NT2/D1 (cell line): Measurements from ENCODE around the gene DNAJC1.
A peak's percentile ranks its signal among the peaks of the same experiment; 100 is the strongest.

Experiments used
- DNase-seq: peaks from one replicate; pipeline ENCODE4 v3.0.0-alpha.2; 2011; ENCODE audit warnings: low read depth, low spot score
- H3K27me3 ChIP-seq: 2 replicates; pipeline ENCODE4 v1.6.0; 2011; ENCODE audit warnings: mild to moderate bottlenecking; ENCODE audit not compliant: insufficient read length, insufficient read depth
- H3K36me3 ChIP-seq: 2 replicates; pipeline ENCODE4 v1.6.1; 2011; ENCODE audit warnings: mild to moderate bottlenecking, low read length, mixed read lengths; ENCODE audit not compliant: insufficient read depth, insufficient read length
- H3K4me1 ChIP-seq: 2 replicates; pipeline ENCODE4 v1.5.1; 2011; ENCODE audit not compliant: insufficient read depth, insufficient read length
- H3K4me3 ChIP-seq: 2 replicates; pipeline ENCODE4 v1.5.1; 2011; ENCODE audit warnings: low read depth; ENCODE audit not compliant: insufficient read length
- H3K9ac ChIP-seq: 2 replicates; pipeline ENCODE4 v1.6.0; 2011; ENCODE audit warnings: low read depth; ENCODE audit not compliant: insufficient read length
- H3K9me3 ChIP-seq: 2 replicates; pipeline ENCODE4 v1.5.1; 2011; ENCODE audit warnings: mild to moderate bottlenecking, low read length; ENCODE audit not compliant: insufficient read depth
- SUZ12 ChIP-seq: IDR thresholded peaks from 2 replicates; pipeline ENCODE4 v1.6.1; 2011; ENCODE audit not compliant: insufficient read length, insufficient read depth; ENCODE audit errors: extremely low read depth
- YY1 ChIP-seq: IDR thresholded peaks from 2 replicates; pipeline ENCODE4 v1.6.1; 2011; ENCODE audit not compliant: insufficient read length, insufficient read depth
- ZNF274 ChIP-seq: IDR thresholded peaks from 2 replicates; pipeline ENCODE4 v1.6.1; 2011; ENCODE audit warnings: mild to moderate bottlenecking, low read depth, low read length

Gene DNAJC1

GRCh38 chr10:21732067-21732772, 271.3 kb downstream of the DNAJC1 start:
- Histone ChIP-seq H3K36me3 (peaks cover 40% of the 10 kb centered on the region), H3K9me3 (no peaks in the 10 kb centered on the region), H3K27me3 (no peaks in the 10 kb centered on the region), H3K4me1 (no peaks in the 10 kb centered on the region), H3K4me3 (no peak overlapping the region), H3K9ac (no peak overlapping the region)
- TF ChIP-seq YY1 (no peak), SUZ12 (no peak), ZNF274 (no peak)
- DNase-seq: peak; percentile 70

DNA sequence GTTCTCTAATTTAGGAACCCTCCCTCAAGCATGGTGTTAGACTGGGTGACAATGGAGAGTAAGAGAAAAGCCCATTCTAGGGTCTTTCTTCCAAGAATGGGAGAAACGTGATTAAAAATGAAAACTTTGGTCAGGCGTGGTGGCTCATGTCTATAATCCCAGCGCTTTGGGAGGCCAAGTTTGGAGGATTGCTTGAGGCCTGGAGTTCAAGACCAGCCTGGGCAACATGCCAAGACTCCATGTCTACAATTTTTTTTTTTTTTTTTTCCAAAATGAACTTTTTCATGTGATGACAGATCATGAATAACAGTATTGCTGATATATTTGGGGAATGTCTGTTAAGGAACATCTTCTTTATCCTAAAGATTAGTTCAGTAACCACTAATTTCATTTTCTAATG, 274.9 kb downstream of the DNAJC1 start:
- TF ChIP-seq ZNF274: no peak

DNA sequence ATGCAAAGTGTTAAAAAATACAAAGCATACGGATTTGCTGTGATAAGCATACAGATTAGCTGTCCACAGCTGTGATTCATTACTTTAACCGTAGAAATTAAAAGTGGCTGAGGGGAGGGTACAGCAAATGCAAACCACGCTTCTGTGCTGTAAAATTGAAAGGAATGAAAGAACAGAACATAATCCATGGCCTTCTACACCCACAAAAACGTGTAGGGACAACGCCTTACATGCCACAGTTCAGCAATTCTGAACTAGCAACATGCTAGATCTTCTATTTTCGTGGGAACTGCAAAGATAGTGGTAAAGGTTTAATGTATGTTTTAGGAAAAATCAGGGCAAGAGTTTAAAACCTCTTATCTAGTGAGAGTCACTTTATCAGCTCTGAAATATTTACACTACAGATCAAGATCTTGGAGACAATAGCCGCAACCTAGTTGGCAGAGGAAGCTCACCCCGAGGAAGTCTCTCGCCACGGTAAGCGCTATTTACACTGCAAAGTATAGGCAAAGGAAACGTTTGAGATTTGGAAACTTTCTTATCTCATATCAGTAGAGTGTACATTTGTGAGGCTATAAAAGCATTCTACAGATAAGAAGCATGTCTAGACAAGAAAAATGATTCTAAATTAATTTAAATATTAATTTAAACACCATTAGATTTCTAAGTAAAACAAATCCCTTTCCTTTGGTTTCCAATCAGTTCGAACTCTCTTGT, 275.9 kb downstream of the DNAJC1 start:
- no peaks in the 10 kb centered on the region for H3K9me3 ChIP-seq
- DNase-seq: no peak
- H3K36me3 ChIP-seq: peaks cover 24% of the 10 kb centered on the region
- no peak overlapping the region for H3K4me3 ChIP-seq
- no peaks in the 10 kb centered on the region for H3K4me1 ChIP-seq
- TF ChIP-seq SUZ12: no peak
- no peak for TF ChIP-seq ZNF274
- TF ChIP-seq YY1: no peak
- H3K27me3 ChIP-seq: no peaks in the 10 kb centered on the region
- H3K9ac ChIP-seq: no peak overlapping the region

More for the DNA sequence above, 274.9 kb downstream of the DNAJC1 start:
- DNase-seq: no peak
- Histone ChIP-seq H3K9me3 (no peaks in the 10 kb centered on the region), H3K4me1 (no peaks in the 10 kb centered on the region), H3K27me3 (no peaks in the 10 kb centered on the region), H3K36me3 (peaks cover 26% of the 10 kb centered on the region), H3K4me3 (no peak overlapping the region), H3K9ac (no peak overlapping the region)

DNA sequence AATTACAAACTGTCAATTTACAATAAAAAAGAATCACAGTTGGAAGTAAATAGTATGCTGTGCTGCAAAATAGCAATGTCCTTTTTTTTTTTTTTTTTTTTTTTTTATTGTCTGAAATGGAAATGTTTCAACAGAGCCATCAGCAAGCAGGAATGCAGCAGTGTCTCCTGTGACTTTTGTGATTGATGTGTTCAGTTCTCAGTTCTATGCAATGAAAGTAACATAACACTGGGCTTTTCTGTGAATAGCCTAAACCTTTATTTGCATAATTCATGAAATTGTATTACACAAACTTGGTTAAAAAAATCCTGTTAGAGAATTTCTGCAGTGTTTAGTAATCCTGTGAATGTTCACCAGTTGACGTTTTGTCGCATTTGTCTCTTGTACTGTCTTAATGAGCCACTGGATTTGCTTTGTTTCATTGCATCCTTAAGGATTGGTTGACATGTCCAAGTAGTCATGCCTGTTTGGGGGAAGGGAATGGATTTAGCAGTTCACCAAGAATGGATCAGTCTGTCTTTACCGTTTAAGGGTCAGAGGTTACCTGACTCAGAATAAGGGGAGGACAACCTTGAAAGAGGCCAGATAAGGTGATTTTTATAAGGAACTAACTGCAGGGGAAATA, 276.8 kb downstream of the DNAJC1 start:
- H3K4me1 ChIP-seq: no peaks in the 10 kb centered on the region
- no peak overlapping the region for H3K9ac ChIP-seq
- no peak for TF ChIP-seq YY1
- no peaks in the 10 kb centered on the region for H3K27me3 ChIP-seq
- DNase-seq: no peak
- peaks cover 24% of the 10 kb centered on the region for H3K36me3 ChIP-seq
- no peak overlapping the region for H3K4me3 ChIP-seq
- H3K9me3 ChIP-seq: no peaks in the 10 kb centered on the region

- Histone ChIP-seq H3K27me3 (no peaks in the 10 kb centered on the region), H3K4me3 (no peak overlapping the region), H3K9me3 (no peaks in the 10 kb centered on the region), H3K9ac (no peak overlapping the region), H3K36me3 (peaks cover 28% of the 10 kb centered on the region), H3K4me1 (no peaks in the 10 kb centered on the region)
- TF ChIP-seq ZNF274: no peak
- TF ChIP-seq YY1: no peak
- no peak for TF ChIP-seq SUZ12
- peak; percentile 59 for DNase-seq
These were observed 278.7 kb downstream of the DNAJC1 start for GRCh38 chr10:21724687-21725367.

DNA sequence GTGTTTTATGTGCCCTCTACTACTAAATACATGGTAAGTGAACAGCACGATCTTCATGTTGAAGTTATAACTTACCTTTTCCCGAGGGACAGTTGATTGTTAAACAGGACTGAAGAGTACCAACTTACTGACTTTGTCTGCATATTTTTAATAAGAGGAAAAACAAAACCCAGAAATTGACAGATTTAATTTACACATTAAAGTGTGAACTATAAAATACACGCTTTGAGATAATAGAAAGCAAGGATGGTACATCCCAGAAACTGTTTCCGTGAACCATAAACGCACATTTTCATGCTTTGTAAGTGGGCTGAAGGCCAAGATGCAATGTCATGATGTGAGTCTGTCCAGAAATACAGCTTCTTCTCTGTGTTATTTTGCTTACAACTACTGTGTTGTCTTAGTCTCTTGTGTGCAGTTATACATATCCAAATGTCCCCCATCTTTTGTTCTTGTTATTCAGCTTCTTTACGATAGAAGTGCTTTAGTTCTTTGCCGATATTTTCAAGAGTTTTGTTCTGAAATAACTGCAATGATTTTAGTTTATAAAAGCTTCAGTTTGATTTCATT, 279.4 kb downstream of the DNAJC1 start:
- H3K9me3 ChIP-seq: no peaks in the 10 kb centered on the region
- TF ChIP-seq ZNF274: no peak
- TF ChIP-seq SUZ12: no peak
- TF ChIP-seq YY1: no peak
- H3K27me3 ChIP-seq: no peaks in the 10 kb centered on the region
- H3K4me3 ChIP-seq: no peak overlapping the region
- H3K9ac ChIP-seq: no peak overlapping the region
- H3K36me3 ChIP-seq: peaks cover 31% of the 10 kb centered on the region
- no peaks in the 10 kb centered on the region for H3K4me1 ChIP-seq
- no peak for DNase-seq

GRCh38 chr10:21722209-21722608, 281.3 kb downstream of the DNAJC1 start:
- no peak for DNase-seq
- TF ChIP-seq ZNF274 (no peak), YY1 (no peak), SUZ12 (no peak)
- no peaks in the 10 kb centered on the region for H3K9me3 ChIP-seq
- no peak overlapping the region for H3K9ac ChIP-seq
- no peak overlapping the region for H3K4me3 ChIP-seq
- peaks cover 20% of the 10 kb centered on the region for H3K36me3 ChIP-seq
- H3K4me1 ChIP-seq: no peaks in the 10 kb centered on the region
- no peaks in the 10 kb centered on the region for H3K27me3 ChIP-seq
